Measurements from ENCODE around the gene AGTR1. TPM values are rescaled to one million over a fixed set of nuclear protein-coding genes. Genes with fewer than 3 reads are reported as not detected.
A peak's percentile ranks its signal among the peaks of the same experiment; 100 is the strongest.

Gene AGTR1
- total and polyA plus RNA-seq, 2 of the 13 experiments (the other 11 are each of a cell fraction or from before 2014, with no cell fraction given), result 0.64 to 1.5 TPM

- TF ChIP-seq ZNF207 (IDR thresholded peaks at IDR 0.05; ENCODE audit: borderline replicate concordance) (no peak), FOXP1 (IDR thresholded peaks at IDR 0.05) (no peak), FOXP1 (CRISPR knock-in tag; IDR thresholded peaks at IDR 0.05) (no peak), E2F5 (CRISPR knock-in tag; conservative IDR thresholded peaks at IDR 0.05) (no peak), FUBP1 (CRISPR knock-in tag; IDR thresholded peaks at IDR 0.05; ENCODE audit: borderline replicate concordance) (no peak), ZNF362 (CRISPR knock-in tag; IDR thresholded peaks at IDR 0.05; ENCODE audit: borderline replicate concordance) (no peak), HNF1A (IDR thresholded peaks at IDR 0.05; ENCODE audit: low read depth) (no peak), HNF1A (CRISPR knock-in tag; IDR thresholded peaks at IDR 0.05; ENCODE audit: borderline replicate concordance) (no peak), HMGXB4 (CRISPR knock-in tag; IDR thresholded peaks at IDR 0.05; ENCODE audit: borderline replicate concordance in 1 of 2, low read depth in 1 of 2) (peak; percentile 16 to 37; a peak in 1 of 4 replicates), PCBP2 (optimal IDR thresholded peaks at IDR 0.05; ENCODE audit: low read depth, low read length, poor library complexity, severe bottlenecking) (no peak), HDAC1 (CRISPR knock-in tag; IDR thresholded peaks at IDR 0.05) (peak; percentile 36), ZNF232 (CRISPR knock-in tag; IDR thresholded peaks at IDR 0.05; ENCODE audit: borderline replicate concordance) (no peak), GABPB1 (CRISPR knock-in tag; IDR thresholded peaks at IDR 0.05) (peak; percentile 53; the same call in 1 of the 2 replicates), ZNF280D (CRISPR knock-in tag; IDR thresholded peaks at IDR 0.05) (no peak)
These were observed at the start of gene AGTR1 (continued) for GRCh38 chr3:148697306-148698189.
